GM18519 (cell line): ENCODE results near the gene DIS3L2.
"Not testable (repeated sequence)": the region's sequence is repeated elsewhere in the genome, so short reads cannot be mapped to it uniquely, and the experiment has no call there.

Experiments used
- ATAC-seq: cut with Tn5 transposase; IDR thresholded peaks from one replicate; pipeline ENCODE4 v1.9.1; 2021; ENCODE audit warnings: mild to moderate bottlenecking, moderate library complexity; ENCODE audit not compliant: unreplicated experiment, low FRiP score

Gene DIS3L2

GRCh38 chr2:232001073-232001472 is 39.6 kb downstream of the DIS3L2 start:
- no peak for ATAC-seq

- no peak for ATAC-seq
These were observed 44.7 kb downstream of the DIS3L2 start for GRCh38 chr2:232006253-232006652.

- no peak for ATAC-seq
These were observed 47.6 kb downstream of the DIS3L2 start for GRCh38 chr2:232008907-232009638.

GRCh38 chr2:232009639-232010274 is 48.2 kb downstream of the DIS3L2 start:
- ATAC-seq: no peak

GRCh38 chr2:232013701-232014353 is 52.3 kb downstream of the DIS3L2 start:
- no peak for ATAC-seq

GRCh38 chr2:232014681-232015080 is 53.2 kb downstream of the DIS3L2 start:
- no peak for ATAC-seq

GRCh38 chr2:232018181-232018580 is 56.7 kb downstream of the DIS3L2 start:
- no peak for ATAC-seq

- ATAC-seq: no peak
These were observed 61.2 kb downstream of the DIS3L2 start for GRCh38 chr2:232022718-232023117.

GRCh38 chr2:232023426-232023825 is 61.9 kb downstream of the DIS3L2 start:
- ATAC-seq: no peak

GRCh38 chr2:232024457-232024856 is 62.9 kb downstream of the DIS3L2 start:
- no peak for ATAC-seq

GRCh38 chr2:232026910-232027309 is 65.4 kb downstream of the DIS3L2 start:
- ATAC-seq: peak; percentile 95

- no peak for ATAC-seq
These were observed 66.0 kb downstream of the DIS3L2 start for GRCh38 chr2:232027530-232027929.

GRCh38 chr2:232028071-232028470 is 66.6 kb downstream of the DIS3L2 start:
- ATAC-seq: no peak

GRCh38 chr2:232028631-232029030 is 67.1 kb downstream of the DIS3L2 start:
- no peak for ATAC-seq

- ATAC-seq: no peak
These were observed 67.8 kb downstream of the DIS3L2 start for GRCh38 chr2:232029346-232029745.

GRCh38 chr2:232030229-232030628 is 68.7 kb downstream of the DIS3L2 start:
- ATAC-seq: no peak

- ATAC-seq: not testable (repeated sequence)
These were observed 73.8 kb downstream of the DIS3L2 start for GRCh38 chr2:232035292-232035691.

- ATAC-seq: not testable (repeated sequence)
These were observed 75.4 kb downstream of the DIS3L2 start for GRCh38 chr2:232036876-232037275.

GRCh38 chr2:232038251-232038880 is 76.9 kb downstream of the DIS3L2 start:
- ATAC-seq: no peak

GRCh38 chr2:232038881-232039485 is 77.5 kb downstream of the DIS3L2 start:
- ATAC-seq: no peak
